Measurements from ENCODE around the gene NELFE. TPM values are rescaled to one million over a fixed set of nuclear protein-coding genes. Genes with fewer than 3 reads are reported as not detected.

NELFE gene
- total and polyA plus RNA-seq, 2 of the 13 experiments (the other 11 are each of a cell fraction or from before 2014, with no cell fraction given), result 51.3 to 69.8 TPM

- TF ChIP-seq ZNF703 (CRISPR knock-in tag; IDR thresholded peaks at IDR 0.05; ENCODE audit: borderline replicate concordance), result peak; percentile 12; the same call in 1 of the 2 replicates
- TF ChIP-seq SNAI1 (CRISPR knock-in tag; IDR thresholded peaks at IDR 0.05; ENCODE audit: borderline replicate concordance), result 0 out of 2 replicates have a peak, but pooled peaks have one; percentile 21
- TF ChIP-seq STAT5B (CRISPR knock-in tag; IDR thresholded peaks at IDR 0.05), result no peak
- no peak for TF ChIP-seq GRHL1 (CRISPR knock-in tag; conservative IDR thresholded peaks at IDR 0.05)
- TF ChIP-seq ZNF383 (CRISPR knock-in tag; IDR thresholded peaks at IDR 0.05; ENCODE audit: borderline replicate concordance), result no peak
- peak; percentile 95 for TF ChIP-seq RFXAP (CRISPR knock-in tag; IDR thresholded peaks at IDR 0.05; ENCODE audit: borderline replicate concordance)
- peak; percentile 93; the same call in 1 of the 2 replicates for TF ChIP-seq BRCA1 (CRISPR knock-in tag; IDR thresholded peaks at IDR 0.05)
- TF ChIP-seq PRPF4 (IDR thresholded peaks at IDR 0.05; ENCODE audit: low read depth, low read length, poor library complexity, severe bottlenecking), result no peak
- no peak for TF ChIP-seq FOXM1 (CRISPR knock-in tag; IDR thresholded peaks at IDR 0.05)
- no peak; the same call in 1 of the 2 replicates for TF ChIP-seq ZNF614 (CRISPR knock-in tag; IDR thresholded peaks at IDR 0.05; ENCODE audit: borderline replicate concordance)
- TF ChIP-seq ZNF331 (CRISPR knock-in tag; IDR thresholded peaks at IDR 0.05), result peak; percentile 58; the same call in 1 of the 2 replicates
- TF ChIP-seq ZNF556 (CRISPR knock-in tag; IDR thresholded peaks at IDR 0.05; ENCODE audit: borderline replicate concordance), result no peak; the same call in 1 of the 2 replicates
- TF ChIP-seq ADNP (CRISPR knock-in tag; IDR thresholded peaks at IDR 0.05), result no peak
- peak; percentile 80 for TF ChIP-seq KLF6 (CRISPR knock-in tag; IDR thresholded peaks at IDR 0.05)
- TF ChIP-seq ZNF558 (CRISPR knock-in tag; IDR thresholded peaks at IDR 0.05; ENCODE audit: borderline replicate concordance), result no peak; the same call in 1 of the 2 replicates
- TF ChIP-seq, protein P1, sequence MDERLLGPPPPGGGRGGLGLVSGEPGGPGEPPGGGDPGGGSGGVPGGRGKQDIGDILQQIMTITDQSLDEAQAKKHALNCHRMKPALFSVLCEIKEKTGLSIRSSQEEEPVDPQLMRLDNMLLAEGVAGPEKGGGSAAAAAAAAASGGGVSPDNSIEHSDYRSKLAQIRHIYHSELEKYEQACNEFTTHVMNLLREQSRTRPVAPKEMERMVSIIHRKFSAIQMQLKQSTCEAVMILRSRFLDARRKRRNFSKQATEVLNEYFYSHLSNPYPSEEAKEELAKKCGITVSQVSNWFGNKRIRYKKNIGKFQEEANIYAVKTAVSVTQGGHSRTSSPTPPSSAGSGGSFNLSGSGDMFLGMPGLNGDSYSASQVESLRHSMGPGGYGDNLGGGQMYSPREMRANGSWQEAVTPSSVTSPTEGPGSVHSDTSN (CRISPR knock-in tag; IDR thresholded peaks at IDR 0.05), result 0 out of 2 replicates have a peak, but pooled peaks have one; percentile 8
- TF ChIP-seq ATF7 (IDR thresholded peaks at IDR 0.05), result peak; percentile 80
- TF ChIP-seq ATF7 (CRISPR knock-in tag; IDR thresholded peaks at IDR 0.05), result 0 out of 2 replicates have a peak, but pooled peaks have one; percentile 37
- TF ChIP-seq, protein P2, sequence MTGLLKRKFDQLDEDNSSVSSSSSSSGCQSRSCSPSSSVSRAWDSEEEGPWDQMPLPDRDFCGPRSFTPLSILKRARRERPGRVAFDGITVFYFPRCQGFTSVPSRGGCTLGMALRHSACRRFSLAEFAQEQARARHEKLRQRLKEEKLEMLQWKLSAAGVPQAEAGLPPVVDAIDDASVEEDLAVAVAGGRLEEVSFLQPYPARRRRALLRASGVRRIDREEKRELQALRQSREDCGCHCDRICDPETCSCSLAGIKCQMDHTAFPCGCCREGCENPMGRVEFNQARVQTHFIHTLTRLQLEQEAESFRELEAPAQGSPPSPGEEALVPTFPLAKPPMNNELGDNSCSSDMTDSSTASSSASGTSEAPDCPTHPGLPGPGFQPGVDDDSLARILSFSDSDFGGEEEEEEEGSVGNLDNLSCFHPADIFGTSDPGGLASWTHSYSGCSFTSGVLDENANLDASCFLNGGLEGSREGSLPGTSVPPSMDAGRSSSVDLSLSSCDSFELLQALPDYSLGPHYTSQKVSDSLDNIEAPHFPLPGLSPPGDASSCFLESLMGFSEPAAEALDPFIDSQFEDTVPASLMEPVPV (CRISPR knock-in tag; IDR thresholded peaks at IDR 0.05), result no peak; the same call in 1 of the 2 replicates
- TF ChIP-seq ZNF569 (CRISPR knock-in tag; IDR thresholded peaks at IDR 0.05; ENCODE audit: borderline replicate concordance), result no peak
- peak; percentile 69 for TF ChIP-seq RFX5 (IDR thresholded peaks at IDR 0.05; ENCODE audit: low read depth, low read length)
- no peak for TF ChIP-seq ZNF761 (CRISPR knock-in tag; conservative IDR thresholded peaks at IDR 0.05)
- TF ChIP-seq ZBTB20 (CRISPR knock-in tag; IDR thresholded peaks at IDR 0.05; ENCODE audit: borderline replicate concordance, low read depth), result peak; percentile 50; the same call in 1 of the 2 replicates
These were observed at the start of gene NELFE, which contains the start of gene SKIC2 (continued) for GRCh38 chr6:31958741-31959739.
